HL-60 (cell line): Measurements from ENCODE around the gene LKAAEAR1.

Source experiments
- DNase-seq, 2 experiments: peaks; one replicate each; pipeline ENCODE4 v3.0.0-alpha.2; 2010 to 2020; ENCODE audit warnings: low read depth in 1 of 2, low spot score in 1 of 2
- H3K27ac ChIP-seq: fragments of 250-450 bp; sonication (Bioruptor Pico); replicated peaks from 2 replicates; pipeline ENCODE4 v1.5.1; 2020; ENCODE audit warnings: mild to moderate bottlenecking, moderate library complexity
- H3K27me3 ChIP-seq: fragments of 250-450 bp; sonication (Bioruptor Pico); 2 replicates; pipeline ENCODE4 v1.5.1; 2021; ENCODE audit warnings: mild to moderate bottlenecking, moderate library complexity; ENCODE audit not compliant: insufficient read depth, poor library complexity, severe bottlenecking
- H3K4me3 ChIP-seq: replicated peaks from 2 replicates; pipeline ENCODE4 v1.5.1; 2011; ENCODE audit warnings: mild to moderate bottlenecking, control low read depth, low read length; ENCODE audit not compliant: insufficient read depth
- GABPA ChIP-seq: IDR thresholded peaks from 2 replicates; pipeline ENCODE4 v1.6.1; 2012; ENCODE audit warnings: low read depth
- POLR2AphosphoS5 ChIP-seq: IDR thresholded peaks from 2 replicates; pipeline ENCODE4 v1.6.1; 2012; ENCODE audit warnings: low read depth
- SPI1 ChIP-seq: IDR thresholded peaks from 2 replicates; pipeline ENCODE4 v1.6.1; 2012; ENCODE audit warnings: low read depth, mild to moderate bottlenecking, borderline replicate concordance
- TF ChIP-seq, protein P1 (sequence below): IDR thresholded peaks from 2 replicates; pipeline ENCODE4 v1.6.1; 2012; ENCODE audit warnings: low read depth; ENCODE audit not compliant: insufficient replicate concordance
- TF ChIP-seq, protein P2 (sequence below): IDR thresholded peaks from one replicate; pipeline ENCODE4 v1.5.1; 2011; ENCODE audit warnings: low read length, control low read depth, inconsistent platforms; ENCODE audit not compliant: insufficient read depth

LKAAEAR1 gene

DNA sequence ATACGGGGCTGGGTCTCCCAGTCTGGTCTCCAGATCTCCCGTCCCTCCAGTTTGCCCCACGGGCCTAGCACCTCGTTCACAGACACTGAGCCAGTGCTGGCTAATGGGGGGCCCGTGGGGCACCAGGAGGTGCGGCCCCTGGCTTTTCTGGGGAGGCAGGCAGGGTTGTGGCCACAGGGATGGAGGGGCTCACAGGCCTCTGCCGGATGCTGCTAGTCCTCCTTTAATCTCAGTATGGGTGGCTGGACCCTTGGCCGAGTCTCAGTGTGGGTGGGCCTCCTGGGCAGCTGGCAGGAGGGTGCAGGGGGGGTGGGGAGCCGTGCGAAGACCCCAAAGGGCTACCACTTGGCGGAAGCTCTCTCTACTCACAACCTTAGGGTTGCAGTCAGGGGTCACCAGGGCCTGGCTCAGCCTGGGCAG lies 33.2 kb downstream of the LKAAEAR1 start:
- DNase-seq: no peak
- Histone ChIP-seq H3K4me3 (no peak overlapping the region), H3K27ac (no peak overlapping the region), H3K27me3 (peaks cover 23% of the 10 kb centered on the region)
- no peak for TF ChIP-seq SPI1
- TF ChIP-seq, protein P1, sequence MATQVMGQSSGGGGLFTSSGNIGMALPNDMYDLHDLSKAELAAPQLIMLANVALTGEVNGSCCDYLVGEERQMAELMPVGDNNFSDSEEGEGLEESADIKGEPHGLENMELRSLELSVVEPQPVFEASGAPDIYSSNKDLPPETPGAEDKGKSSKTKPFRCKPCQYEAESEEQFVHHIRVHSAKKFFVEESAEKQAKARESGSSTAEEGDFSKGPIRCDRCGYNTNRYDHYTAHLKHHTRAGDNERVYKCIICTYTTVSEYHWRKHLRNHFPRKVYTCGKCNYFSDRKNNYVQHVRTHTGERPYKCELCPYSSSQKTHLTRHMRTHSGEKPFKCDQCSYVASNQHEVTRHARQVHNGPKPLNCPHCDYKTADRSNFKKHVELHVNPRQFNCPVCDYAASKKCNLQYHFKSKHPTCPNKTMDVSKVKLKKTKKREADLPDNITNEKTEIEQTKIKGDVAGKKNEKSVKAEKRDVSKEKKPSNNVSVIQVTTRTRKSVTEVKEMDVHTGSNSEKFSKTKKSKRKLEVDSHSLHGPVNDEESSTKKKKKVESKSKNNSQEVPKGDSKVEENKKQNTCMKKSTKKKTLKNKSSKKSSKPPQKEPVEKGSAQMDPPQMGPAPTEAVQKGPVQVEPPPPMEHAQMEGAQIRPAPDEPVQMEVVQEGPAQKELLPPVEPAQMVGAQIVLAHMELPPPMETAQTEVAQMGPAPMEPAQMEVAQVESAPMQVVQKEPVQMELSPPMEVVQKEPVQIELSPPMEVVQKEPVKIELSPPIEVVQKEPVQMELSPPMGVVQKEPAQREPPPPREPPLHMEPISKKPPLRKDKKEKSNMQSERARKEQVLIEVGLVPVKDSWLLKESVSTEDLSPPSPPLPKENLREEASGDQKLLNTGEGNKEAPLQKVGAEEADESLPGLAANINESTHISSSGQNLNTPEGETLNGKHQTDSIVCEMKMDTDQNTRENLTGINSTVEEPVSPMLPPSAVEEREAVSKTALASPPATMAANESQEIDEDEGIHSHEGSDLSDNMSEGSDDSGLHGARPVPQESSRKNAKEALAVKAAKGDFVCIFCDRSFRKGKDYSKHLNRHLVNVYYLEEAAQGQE: no peak
- TF ChIP-seq, protein P2, sequence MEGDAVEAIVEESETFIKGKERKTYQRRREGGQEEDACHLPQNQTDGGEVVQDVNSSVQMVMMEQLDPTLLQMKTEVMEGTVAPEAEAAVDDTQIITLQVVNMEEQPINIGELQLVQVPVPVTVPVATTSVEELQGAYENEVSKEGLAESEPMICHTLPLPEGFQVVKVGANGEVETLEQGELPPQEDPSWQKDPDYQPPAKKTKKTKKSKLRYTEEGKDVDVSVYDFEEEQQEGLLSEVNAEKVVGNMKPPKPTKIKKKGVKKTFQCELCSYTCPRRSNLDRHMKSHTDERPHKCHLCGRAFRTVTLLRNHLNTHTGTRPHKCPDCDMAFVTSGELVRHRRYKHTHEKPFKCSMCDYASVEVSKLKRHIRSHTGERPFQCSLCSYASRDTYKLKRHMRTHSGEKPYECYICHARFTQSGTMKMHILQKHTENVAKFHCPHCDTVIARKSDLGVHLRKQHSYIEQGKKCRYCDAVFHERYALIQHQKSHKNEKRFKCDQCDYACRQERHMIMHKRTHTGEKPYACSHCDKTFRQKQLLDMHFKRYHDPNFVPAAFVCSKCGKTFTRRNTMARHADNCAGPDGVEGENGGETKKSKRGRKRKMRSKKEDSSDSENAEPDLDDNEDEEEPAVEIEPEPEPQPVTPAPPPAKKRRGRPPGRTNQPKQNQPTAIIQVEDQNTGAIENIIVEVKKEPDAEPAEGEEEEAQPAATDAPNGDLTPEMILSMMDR: no peak
- no peak for TF ChIP-seq POLR2AphosphoS5
- no peak for TF ChIP-seq GABPA

DNA sequence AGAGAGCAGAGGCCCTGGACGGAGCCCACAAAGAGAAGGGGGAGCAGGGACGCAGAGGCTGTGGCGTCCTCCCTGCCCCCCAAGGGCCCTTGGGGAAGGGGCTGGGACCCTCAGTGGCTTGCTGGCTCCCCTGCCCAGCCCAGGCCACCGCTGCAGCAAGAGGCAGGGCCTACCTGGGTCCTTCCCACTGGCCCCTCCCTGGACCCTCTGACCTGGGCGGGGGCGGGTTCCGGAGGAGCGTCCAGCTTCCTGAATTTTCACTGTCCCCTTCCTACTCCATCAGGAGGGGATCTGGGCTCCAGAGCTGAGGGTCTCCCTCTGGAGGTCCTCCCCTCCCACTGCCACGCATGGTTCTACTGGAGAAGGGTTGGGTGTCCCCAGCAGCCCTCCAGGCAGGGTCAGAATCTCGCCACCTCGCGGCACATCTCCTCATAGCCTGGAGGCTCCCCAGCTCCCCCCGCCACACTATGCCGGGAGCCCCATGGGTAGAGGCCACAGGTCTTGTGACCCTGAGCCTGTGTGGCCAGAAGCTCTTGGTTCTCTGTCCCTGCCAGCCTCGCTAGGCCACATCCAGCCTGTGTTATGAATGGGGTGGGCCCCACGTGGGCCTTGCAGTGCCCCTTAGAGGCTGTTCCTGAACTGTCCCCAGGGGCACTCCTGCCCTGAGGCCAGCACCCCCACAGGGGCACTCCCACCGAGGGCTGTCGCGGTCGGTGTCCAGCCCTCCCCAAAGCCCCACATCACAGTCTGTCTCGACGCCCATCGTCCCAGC lies 33.8 kb downstream of the LKAAEAR1 start:
- no peak overlapping the region for H3K27ac ChIP-seq
- no peak overlapping the region for H3K4me3 ChIP-seq
- H3K27me3 ChIP-seq: peaks cover 23% of the 10 kb centered on the region
- no peak for TF ChIP-seq GABPA
- TF ChIP-seq, protein P2: no peak
- no peak for TF ChIP-seq POLR2AphosphoS5
- TF ChIP-seq SPI1: no peak
- TF ChIP-seq, protein P1: no peak
- DNase-seq: no peak

DNA sequence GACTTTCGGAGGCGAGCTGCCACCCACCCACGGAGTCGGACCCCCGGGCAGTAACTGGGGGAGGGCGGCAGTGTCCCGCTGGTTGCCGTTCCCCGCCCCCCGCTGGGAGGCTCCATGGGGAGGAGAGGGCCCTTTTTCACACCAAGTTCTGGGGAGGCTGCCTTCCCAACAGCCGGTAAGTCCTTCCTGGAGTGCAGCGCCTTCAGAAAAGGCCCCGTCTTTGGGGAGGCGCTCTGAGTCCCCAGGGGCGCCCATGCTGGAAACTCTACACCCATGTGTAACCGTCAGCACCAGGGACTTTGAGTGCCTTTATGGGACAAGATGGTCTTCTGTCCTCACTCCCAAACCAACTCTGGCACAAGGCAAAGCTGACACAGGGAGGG lies 34.3 kb downstream of the LKAAEAR1 start:
- DNase-seq: no peak
- H3K27me3 ChIP-seq: peaks cover 23% of the 10 kb centered on the region
- TF ChIP-seq POLR2AphosphoS5: no peak
- TF ChIP-seq, protein P1: no peak
- TF ChIP-seq GABPA: no peak
- H3K27ac ChIP-seq: no peak overlapping the region
- no peak overlapping the region for H3K4me3 ChIP-seq
